GM23338 (cell line): ENCODE data around the gene TCEAL8. TPM values are rescaled to one million over a fixed set of nuclear protein-coding genes. Genes with fewer than 3 reads are reported as not detected.

Source experiments
- ATAC-seq: fragments of 200-7000 bp; cut with Tn5 transposase; 3 replicates; pipeline ENCODE4 v1.9.1; 2020
- DNase-seq: peaks from one replicate; pipeline ENCODE4 v3.0.0-alpha.2; 2015; ENCODE audit warnings: low spot score
- H2AFZ ChIP-seq: fragments of 200-600 bp; sonication (generic); 2 replicates; pipeline ENCODE4 v1.8.0; 2016; ENCODE audit warnings: antibody characterized with exemption, mild to moderate bottlenecking, moderate library complexity
- H3F3A ChIP-seq: fragments of 200-600 bp; sonication (generic); replicated peaks from 2 replicates; pipeline ENCODE4 v1.8.0; 2017; ENCODE audit warnings: antibody characterized with exemption, mixed run types, low read depth
- H3K27ac ChIP-seq: fragments of 200-600 bp; sonication (generic); 2 replicates; pipeline ENCODE4 v1.6.1; 2016; ENCODE audit warnings: low read depth
- H3K27me3 ChIP-seq: fragments of 200-600 bp; sonication (generic); 2 replicates; pipeline ENCODE4 v1.8.0; 2016; ENCODE audit warnings: mild to moderate bottlenecking, mixed run types, moderate library complexity; ENCODE audit not compliant: insufficient read depth
- H3K36me3 ChIP-seq: fragments of 200-600 bp; sonication (generic); 2 replicates; pipeline ENCODE4 v1.8.0; 2016; ENCODE audit warnings: mild to moderate bottlenecking; ENCODE audit not compliant: insufficient read depth
- H3K4me1 ChIP-seq: fragments of 200-600 bp; sonication (generic); 2 replicates; pipeline ENCODE4 v1.8.0; 2016; ENCODE audit warnings: mild to moderate bottlenecking, moderate library complexity; ENCODE audit not compliant: insufficient read depth
- H3K4me2 ChIP-seq: fragments of 200-600 bp; sonication (generic); 2 replicates; pipeline ENCODE4 v1.7.1; 2017; ENCODE audit warnings: mixed run types
- H3K4me3 ChIP-seq: fragments of 200-600 bp; sonication (generic); 2 replicates; pipeline ENCODE4 v1.6.1; 2016; ENCODE audit warnings: mixed run types
- H3K79me2 ChIP-seq: fragments of 200-600 bp; sonication (generic); replicated peaks from 2 replicates; pipeline ENCODE4 v1.8.0; 2017; ENCODE audit warnings: mild to moderate bottlenecking; ENCODE audit not compliant: insufficient read depth
- H3K9me2 ChIP-seq: fragments of 200-600 bp; sonication (generic); 2 replicates; pipeline ENCODE4 v1.8.0; 2017; ENCODE audit not compliant: insufficient read depth
- H4K20me1 ChIP-seq: fragments of 200-600 bp; sonication (generic); replicated peaks from 2 replicates; pipeline ENCODE4 v1.8.0; 2017; ENCODE audit warnings: mild to moderate bottlenecking; ENCODE audit not compliant: insufficient read depth
- H3K27ac Mint-ChIP-seq: 2 replicates; pipeline ENCODE4 v1.8.0; 2020; ENCODE audit warnings: inconsistent platforms, mild to moderate bottlenecking, moderate library complexity, mixed read lengths
- H3K27me3 Mint-ChIP-seq: 3 replicates; pipeline ENCODE4 v1.8.0; 2022; ENCODE audit warnings: low read depth, mild to moderate bottlenecking, moderate library complexity, mixed read lengths, inconsistent platforms; ENCODE audit not compliant: insufficient read depth, poor library complexity
- H3K36me3 Mint-ChIP-seq: 3 replicates; pipeline ENCODE4 v1.8.0; 2021; ENCODE audit warnings: low read depth, mild to moderate bottlenecking, inconsistent platforms, moderate library complexity, mixed read lengths
- H3K4me1 Mint-ChIP-seq: 3 replicates; pipeline ENCODE4 v1.8.0; 2020; ENCODE audit warnings: mild to moderate bottlenecking, inconsistent platforms, mixed read lengths
- H3K4me3 Mint-ChIP-seq: 3 replicates; pipeline ENCODE4 v1.8.0; 2021; ENCODE audit warnings: moderate library complexity, mild to moderate bottlenecking, inconsistent platforms, mixed read lengths
- H3K9me3 Mint-ChIP-seq: 3 replicates; pipeline ENCODE4 v1.8.0; 2020; ENCODE audit warnings: moderate library complexity, mild to moderate bottlenecking, inconsistent platforms, mixed read lengths
- CREB1 ChIP-seq: fragments of 250-450 bp; sonication (Bioruptor Pico); IDR thresholded peaks from 2 replicates; pipeline ENCODE4 v1.5.0; 2020; ENCODE audit warnings: low read depth, mild to moderate bottlenecking, moderate library complexity
- CTCF ChIP-seq, 2 experiments: fragments of 200-600 bp in 1 of 2; sonication (generic) in 1 of 2; conservative IDR thresholded peaks; 2 replicates each; pipeline versions ENCODE4 v1.5.1 to v1.6.1; 2016 to 2017; ENCODE audit warnings: antibody characterized with exemption in 2 of 2, low read depth in 2 of 2, mild to moderate bottlenecking in 2 of 2, moderate library complexity in 1 of 2
- ETS1 ChIP-seq: IDR thresholded peaks from 2 replicates; pipeline ENCODE4 v1.6.1; 2016; ENCODE audit warnings: antibody characterized with exemption
- EZH2 ChIP-seq: fragments of 200-600 bp; sonication (generic); IDR thresholded peaks from one replicate; pipeline ENCODE4 v1.8.0; 2017; ENCODE audit warnings: antibody characterized with exemption, mild to moderate bottlenecking, low read depth; ENCODE audit not compliant: unreplicated experiment
- EZH2phosphoT487 ChIP-seq: fragments of 200-600 bp; sonication (generic); IDR thresholded peaks from one replicate; pipeline ENCODE4 v1.8.1; 2018; ENCODE audit warnings: antibody characterized with exemption; ENCODE audit not compliant: unreplicated experiment
- POLR2AphosphoS5 ChIP-seq: IDR thresholded peaks from 2 replicates; pipeline ENCODE4 v1.6.1; 2016; ENCODE audit warnings: antibody characterized with exemption, low read depth
- STAT1 ChIP-seq: IDR thresholded peaks from one replicate; pipeline ENCODE4 v1.6.1; 2016; ENCODE audit warnings: antibody characterized with exemption; ENCODE audit not compliant: unreplicated experiment
- ZNF331 ChIP-seq: fragments of 250-450 bp; sonication (Bioruptor Pico); IDR thresholded peaks from 2 replicates; pipeline ENCODE4 v1.5.0; 2020; ENCODE audit warnings: low read depth, mild to moderate bottlenecking, moderate library complexity
- polyA plus RNA-seq: library from polyadenylated mRNA; unstranded; fragments of >200 nt; fragmentation: Nextera tagmentation; extraction: Ambion mirVana; gene quantifications from 2 replicates; pipeline ENCODE4 v1.2.1, GENCODE V29; 2016
- total RNA-seq: library from RNA; depleted of rRNA; stranded (reverse); fragments of >200 nt; shearing (Covaris generic); gene quantifications from 2 replicates; pipeline ENCODE4 v1.2.3, GENCODE V29; 2014

The TCEAL8 gene
- total and polyA plus RNA-seq, 2 experiments from 2014 or later = 105 to 168 TPM

DNA sequence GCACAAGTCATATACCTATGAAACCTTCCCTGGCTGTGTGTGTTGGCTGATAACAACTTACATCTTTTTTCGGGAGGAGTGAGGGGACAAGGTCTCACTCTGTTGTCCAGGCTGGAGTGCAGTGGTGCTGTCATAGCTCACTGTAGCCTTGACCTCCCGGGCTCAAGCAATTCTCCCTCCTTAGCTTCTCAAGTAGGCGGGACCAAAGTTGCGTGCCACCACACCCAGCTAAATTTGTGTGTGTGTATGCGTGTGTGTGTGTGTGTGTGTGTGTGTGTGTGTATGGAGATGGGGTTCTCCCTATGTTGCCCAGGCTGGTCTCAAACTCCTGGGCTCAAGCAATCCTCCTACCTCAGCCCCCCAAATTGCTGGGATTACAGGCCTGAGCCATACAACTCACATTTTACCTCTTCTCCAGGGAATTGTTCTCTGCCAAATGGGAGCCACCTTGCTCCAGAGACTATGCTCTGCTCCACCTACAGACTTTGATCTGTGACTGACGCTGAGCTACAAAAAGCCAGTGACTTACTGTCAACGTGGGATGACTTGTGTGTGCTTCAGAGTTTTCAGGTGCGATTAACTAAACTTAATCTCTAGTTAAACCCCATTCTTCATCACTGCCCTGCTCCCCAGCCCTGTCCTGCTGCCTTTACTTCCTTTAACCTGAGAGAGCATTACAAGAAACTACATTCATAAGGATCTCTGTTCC, 42.1 kb downstream of the TCEAL8 start:
- H3K4me1 ChIP-seq = 0 out of 2 replicates have a peak, but pooled peaks cover 6% of the 10 kb centered on the region
- H3K27ac ChIP-seq = no peak overlapping the region
- peaks cover 5% of the 10 kb centered on the region; the same call in 1 of the 2 replicates for H3K79me2 ChIP-seq
- DNase-seq = no peak
- Mint-ChIP-seq H3K4me3 (no peak overlapping the region), H3K4me1 (peaks cover 20% of the 10 kb centered on the region), H3K27ac (no peak overlapping the region; the same call in 1 of the 2 replicates), H3K9me3 (no peaks in the 10 kb centered on the region), H3K27me3 (peaks cover 2% of the 10 kb centered on the region), H3K36me3 (peaks cover 21% of the 10 kb centered on the region)
- ATAC-seq = no peak
- TF ChIP-seq EZH2phosphoT487 = no peak
- no peak for TF ChIP-seq STAT1
- TF ChIP-seq CREB1 (CRISPR knock-in tag) = no peak
- TF ChIP-seq EZH2 = no peak
- H3K4me2 ChIP-seq = no peak overlapping the region
- no peaks in the 10 kb centered on the region for H3K36me3 ChIP-seq
- no peaks in the 10 kb centered on the region for H3F3A ChIP-seq
- no peaks in the 10 kb centered on the region for H3K27me3 ChIP-seq
- no peak overlapping the region for H2AFZ ChIP-seq
- H3K9me2 ChIP-seq = no peaks in the 10 kb centered on the region
- no peaks in the 10 kb centered on the region for H4K20me1 ChIP-seq
- H3K4me3 ChIP-seq = no peak overlapping the region

- Mint-ChIP-seq H3K4me3 (no peak overlapping the region), H3K36me3 (peaks cover 5% of the 10 kb centered on the region; the same call in 2 of the 3 replicates), H3K27me3 (peaks cover 2% of the 10 kb centered on the region), H3K4me1 (peaks cover 13% of the 10 kb centered on the region), H3K9me3 (no peaks in the 10 kb centered on the region), H3K27ac (no peak overlapping the region)
- no peaks in the 10 kb centered on the region for H3K36me3 ChIP-seq
- 0 out of 2 replicates have a peak, but pooled peaks cover 2% of the 10 kb centered on the region for H3K4me1 ChIP-seq
- no peak overlapping the region for H3K4me2 ChIP-seq
- ATAC-seq = peak; percentile 18
- H3F3A ChIP-seq = no peaks in the 10 kb centered on the region
- no peak overlapping the region for H2AFZ ChIP-seq
- H3K9me2 ChIP-seq = no peaks in the 10 kb centered on the region
- H3K4me3 ChIP-seq = no peak overlapping the region
- H4K20me1 ChIP-seq = no peaks in the 10 kb centered on the region
- H3K27ac ChIP-seq = no peak overlapping the region
- peak; percentile 76 for DNase-seq
- H3K27me3 ChIP-seq = no peaks in the 10 kb centered on the region
- no peak for TF ChIP-seq EZH2
- TF ChIP-seq CTCF (conservative IDR thresholded peaks at IDR 0.05; ENCODE audit: low read depth in 2 of 2) = peak; percentile 56 to 71
- peaks cover 2% of the 10 kb centered on the region; the same call in 1 of the 2 replicates for H3K79me2 ChIP-seq
Measured at GRCh38 chrX:103211012-103211715, 43.8 kb downstream of the TCEAL8 start.

DNA sequence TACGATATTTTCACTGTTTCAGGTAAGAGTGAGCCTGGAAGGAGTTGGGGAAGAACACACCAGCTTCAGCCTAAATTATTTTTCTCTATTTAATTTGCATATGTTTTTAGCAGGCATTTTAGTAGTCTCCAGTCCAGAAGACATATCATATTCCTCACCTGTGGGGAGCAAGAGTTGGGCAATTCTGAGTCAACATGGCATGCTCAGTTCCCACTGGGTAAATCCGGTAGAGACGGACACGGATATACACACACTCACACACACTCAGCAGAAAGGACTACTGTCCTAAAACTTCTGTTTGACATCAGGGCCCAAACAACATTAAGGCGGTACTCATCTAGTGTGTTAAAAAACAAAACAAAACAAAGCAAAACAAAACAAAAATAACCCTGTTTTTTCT, 44.9 kb downstream of the TCEAL8 start:
- H3K4me2 ChIP-seq = no peak overlapping the region
- H3K36me3 ChIP-seq = no peaks in the 10 kb centered on the region
- H2AFZ ChIP-seq = no peak overlapping the region
- H3K27ac ChIP-seq = no peak overlapping the region
- no peaks in the 10 kb centered on the region for H3K4me1 ChIP-seq
- ATAC-seq = no peak
- Mint-ChIP-seq H3K27me3 (no peaks in the 10 kb centered on the region), H3K4me3 (no peak overlapping the region), H3K9me3 (no peaks in the 10 kb centered on the region), H3K4me1 (peaks cover 10% of the 10 kb centered on the region), H3K27ac (no peak overlapping the region), H3K36me3 (no peaks in the 10 kb centered on the region)
- no peak for DNase-seq
- no peaks in the 10 kb centered on the region for H3K79me2 ChIP-seq
- H3K9me2 ChIP-seq = no peaks in the 10 kb centered on the region
- H3K4me3 ChIP-seq = no peak overlapping the region
- H3F3A ChIP-seq = no peaks in the 10 kb centered on the region
- no peaks in the 10 kb centered on the region for H4K20me1 ChIP-seq
- no peaks in the 10 kb centered on the region for H3K27me3 ChIP-seq
- TF ChIP-seq POLR2AphosphoS5 = no peak
- no peak for TF ChIP-seq ZNF331 (CRISPR knock-in tag)
- TF ChIP-seq ETS1 = no peak
